Measurements from ENCODE around the gene SUPV3L1. TPM values are rescaled to one million over a fixed set of nuclear protein-coding genes. Genes with fewer than 3 reads are reported as not detected.

The SUPV3L1 gene
- total and polyA plus RNA-seq, 9 of the 15 experiments (the other 6 are each of a cell fraction or from before 2014, with no cell fraction given) = 45.2 to 156 (median 92.6) TPM

DNA sequence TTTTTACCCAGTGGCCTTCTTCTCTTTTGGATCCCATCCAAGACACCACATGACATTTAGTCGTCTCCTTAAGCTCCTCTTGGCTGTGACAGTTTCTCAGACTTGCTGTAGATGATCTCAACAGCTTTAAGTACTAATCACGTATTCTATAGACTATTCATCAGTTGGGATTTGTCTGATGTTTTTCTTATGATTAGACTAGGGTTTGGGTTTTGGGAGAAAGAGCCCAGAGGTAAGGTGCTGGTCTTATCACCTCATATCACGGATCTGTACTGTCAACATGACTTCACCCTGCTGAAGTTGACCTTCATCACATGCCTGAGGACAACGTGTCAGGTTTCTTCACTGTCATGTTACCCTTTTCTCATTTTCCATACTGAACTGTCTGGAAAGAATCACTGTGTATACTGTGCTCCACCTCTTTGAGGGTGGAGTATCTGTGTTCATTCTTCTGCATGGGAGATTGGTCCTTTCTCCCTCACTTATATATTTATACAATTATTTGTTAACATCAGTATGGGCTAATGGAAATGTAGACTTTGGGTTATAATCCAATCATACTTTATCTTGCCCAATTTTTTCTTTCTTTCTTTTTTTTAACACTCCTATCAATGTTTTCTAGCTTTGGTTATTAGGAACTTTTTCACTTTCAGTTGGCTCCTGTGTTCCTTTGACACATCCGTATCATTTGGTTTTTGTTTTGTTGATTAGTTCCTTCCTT lies 33.7 kb downstream of the SUPV3L1 start (continued):
- TF ChIP-seq MITF (IDR thresholded peaks at IDR 0.05) = peak; percentile 92
- TF ChIP-seq MEF2D (tag; conservative IDR thresholded peaks at IDR 0.05; ENCODE audit: low read depth) = 0 out of 2 replicates have a peak, but pooled peaks have one; percentile 22
- TF ChIP-seq YBX1 (IDR thresholded peaks at IDR 0.05) = no peak
- TF ChIP-seq TAF15 (IDR thresholded peaks at IDR 0.05; ENCODE audit: low read depth, low read length) = no peak
- TF ChIP-seq MEIS2 (IDR thresholded peaks at IDR 0.05; ENCODE audit: partially characterized antibody) = peak; percentile 87
- no peak for TF ChIP-seq LARP7 (IDR thresholded peaks at IDR 0.05)
- TF ChIP-seq ZNF184 (CRISPR knock-in tag; IDR thresholded peaks at IDR 0.05) = no peak
- TF ChIP-seq ZNF639 (CRISPR knock-in tag; conservative IDR thresholded peaks at IDR 0.05 in 1 of 2, IDR thresholded peaks at IDR 0.05 in 1 of 2) = peak in 1 of 2 experiments; percentile 40; a peak in 1 of 4 replicates
- peak; percentile 21; the same call in 1 of the 2 replicates for TF ChIP-seq TEAD4 (IDR thresholded peaks at IDR 0.05; ENCODE audit: low read length)
- TF ChIP-seq TEAD4 (CRISPR knock-in tag; IDR thresholded peaks at IDR 0.05; ENCODE audit: borderline replicate concordance) = no peak
- no peak for TF ChIP-seq PHTF2 (CRISPR knock-in tag; IDR thresholded peaks at IDR 0.05)
- TF ChIP-seq, protein P1, sequence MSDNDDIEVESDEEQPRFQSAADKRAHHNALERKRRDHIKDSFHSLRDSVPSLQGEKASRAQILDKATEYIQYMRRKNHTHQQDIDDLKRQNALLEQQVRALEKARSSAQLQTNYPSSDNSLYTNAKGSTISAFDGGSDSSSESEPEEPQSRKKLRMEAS (CRISPR knock-in tag; IDR thresholded peaks at IDR 0.05) = no peak
- TF ChIP-seq PHF21A (IDR thresholded peaks at IDR 0.05; ENCODE audit: borderline replicate concordance, low read depth) = no peak
- TF ChIP-seq ZC3H11A (IDR thresholded peaks at IDR 0.05; ENCODE audit: low read depth, low read length) = no peak
- no peak for TF ChIP-seq GTF2A2 (tag; IDR thresholded peaks at IDR 0.05)
- no peak for TF ChIP-seq HEY1 (CRISPR knock-in tag; IDR thresholded peaks at IDR 0.05; ENCODE audit: borderline replicate concordance)
- TF ChIP-seq POLR2H (tag; IDR thresholded peaks at IDR 0.05; ENCODE audit: low read depth) = peak; percentile 55
- no peak for TF ChIP-seq ZBTB43 (CRISPR knock-in tag; IDR thresholded peaks at IDR 0.05)
- no peak for TF ChIP-seq DDX20 (tag; IDR thresholded peaks at IDR 0.05; ENCODE audit: low read depth)
- no peak for TF ChIP-seq HOXB6 (CRISPR knock-in tag; IDR thresholded peaks at IDR 0.05; ENCODE audit: borderline replicate concordance)
- no peak for TF ChIP-seq ILF3 (IDR thresholded peaks at IDR 0.05; ENCODE audit: borderline replicate concordance)
- peak; percentile 67; the same call in 1 of the 2 replicates for TF ChIP-seq KLF6 (CRISPR knock-in tag; IDR thresholded peaks at IDR 0.05; ENCODE audit: borderline replicate concordance)
- TF ChIP-seq SOX6 (IDR thresholded peaks at IDR 0.05) = peak; percentile 90
- no peak for TF ChIP-seq ZNF324 (CRISPR knock-in tag; IDR thresholded peaks at IDR 0.05)
- TF ChIP-seq HNRNPK (IDR thresholded peaks at IDR 0.05; ENCODE audit: low read depth, low read length, poor library complexity, severe bottlenecking) = no peak
- TF ChIP-seq IFI16 (CRISPR knock-in tag; IDR thresholded peaks at IDR 0.05) = no peak

All from K562 (cell line).